Measurements from ENCODE around the gene RHOBTB1. TPM values are rescaled to one million over a fixed set of nuclear protein-coding genes. Genes with fewer than 3 reads are reported as not detected.

The RHOBTB1 gene
- total RNA-seq, 2 donors from 2014 or later = 0.77 TPM; not detected in 1

GRCh38 chr10:60877061-60877776, 66.8 kb downstream of the RHOBTB1 start:
- H3K36me3 Mint-ChIP-seq (ENCODE audit: insufficient read depth in 2 of 2) = no peaks in the 10 kb centered on the region
- no peak overlapping the region for H3K27ac Mint-ChIP-seq
- ATAC-seq (replicated peaks in 1 of 2) = no peak
- H3K4me3 Mint-ChIP-seq = no peak overlapping the region
- no peak for DNase-seq
- H3K4me1 Mint-ChIP-seq (ENCODE audit: low read depth) = no peaks in the 10 kb centered on the region
- no peaks in the 10 kb centered on the region for H3K9me3 Mint-ChIP-seq
- no peaks in the 10 kb centered on the region for H3K27me3 Mint-ChIP-seq (ENCODE audit: low read depth)

- Mint-ChIP-seq H3K27ac (no peak overlapping the region), H3K4me3 (no peak overlapping the region), H3K36me3 (ENCODE audit: insufficient read depth in 2 of 2) (no peaks in the 10 kb centered on the region), H3K27me3 (ENCODE audit: low read depth) (no peaks in the 10 kb centered on the region), H3K4me1 (ENCODE audit: low read depth) (no peaks in the 10 kb centered on the region), H3K9me3 (no peaks in the 10 kb centered on the region)
- ATAC-seq (replicated peaks in 1 of 2) = no peak
- DNase-seq = no peak
These were observed 70.2 kb downstream of the RHOBTB1 start for GRCh38 chr10:60873758-60874157.

- Mint-ChIP-seq H3K36me3 (ENCODE audit: insufficient read depth in 2 of 2) (no peaks in the 10 kb centered on the region), H3K9me3 (no peaks in the 10 kb centered on the region), H3K27me3 (ENCODE audit: low read depth) (no peaks in the 10 kb centered on the region), H3K4me1 (ENCODE audit: low read depth) (no peaks in the 10 kb centered on the region), H3K27ac (no peak overlapping the region), H3K4me3 (no peak overlapping the region)
- no peak for ATAC-seq (replicated peaks in 1 of 2)
- no peak for DNase-seq
These were observed 71.5 kb downstream of the RHOBTB1 start for GRCh38 chr10:60872451-60872850.

GRCh38 chr10:60871215-60871614, 72.8 kb downstream of the RHOBTB1 start:
- no peaks in the 10 kb centered on the region for H3K36me3 Mint-ChIP-seq (ENCODE audit: insufficient read depth in 2 of 2)
- ATAC-seq (replicated peaks in 1 of 2) (no peak), DNase-seq (no peak)
- H3K9me3 Mint-ChIP-seq = no peaks in the 10 kb centered on the region
- no peak overlapping the region for H3K4me3 Mint-ChIP-seq
- H3K27me3 Mint-ChIP-seq (ENCODE audit: low read depth) = no peaks in the 10 kb centered on the region
- no peak overlapping the region for H3K27ac Mint-ChIP-seq
- no peaks in the 10 kb centered on the region for H3K4me1 Mint-ChIP-seq (ENCODE audit: low read depth)

GRCh38 chr10:60870803-60871202, 73.2 kb downstream of the RHOBTB1 start:
- H3K4me3 Mint-ChIP-seq = no peak overlapping the region
- DNase-seq (no peak), ATAC-seq (replicated peaks in 1 of 2) (no peak)
- H3K9me3 Mint-ChIP-seq = no peaks in the 10 kb centered on the region
- no peaks in the 10 kb centered on the region for H3K27me3 Mint-ChIP-seq (ENCODE audit: low read depth)
- H3K36me3 Mint-ChIP-seq (ENCODE audit: insufficient read depth in 2 of 2) = no peaks in the 10 kb centered on the region
- no peak overlapping the region for H3K27ac Mint-ChIP-seq
- H3K4me1 Mint-ChIP-seq (ENCODE audit: low read depth) = no peaks in the 10 kb centered on the region

- H3K27ac Mint-ChIP-seq = no peak overlapping the region
- no peak overlapping the region for H3K4me3 Mint-ChIP-seq
- no peaks in the 10 kb centered on the region for H3K9me3 Mint-ChIP-seq
- DNase-seq = no peak
- no peak for ATAC-seq (replicated peaks in 1 of 2)
- H3K36me3 Mint-ChIP-seq (ENCODE audit: insufficient read depth in 2 of 2) = no peaks in the 10 kb centered on the region
- H3K4me1 Mint-ChIP-seq (ENCODE audit: low read depth) = no peaks in the 10 kb centered on the region
- no peaks in the 10 kb centered on the region for H3K27me3 Mint-ChIP-seq (ENCODE audit: low read depth)
These were observed 73.6 kb downstream of the RHOBTB1 start for GRCh38 chr10:60870416-60870728.

GRCh38 chr10:60869652-60870415, 74.2 kb downstream of the RHOBTB1 start:
- H3K36me3 Mint-ChIP-seq (ENCODE audit: insufficient read depth in 2 of 2) = no peaks in the 10 kb centered on the region
- ATAC-seq (replicated peaks in 1 of 2) (no peak), DNase-seq (no peak)
- no peak overlapping the region for H3K27ac Mint-ChIP-seq
- no peaks in the 10 kb centered on the region for H3K4me1 Mint-ChIP-seq (ENCODE audit: low read depth)
- H3K27me3 Mint-ChIP-seq (ENCODE audit: low read depth) = no peaks in the 10 kb centered on the region
- no peak overlapping the region for H3K4me3 Mint-ChIP-seq
- no peaks in the 10 kb centered on the region for H3K9me3 Mint-ChIP-seq

- Mint-ChIP-seq H3K27ac (no peak overlapping the region), H3K36me3 (ENCODE audit: insufficient read depth in 2 of 2) (no peaks in the 10 kb centered on the region), H3K4me1 (ENCODE audit: low read depth) (no peaks in the 10 kb centered on the region), H3K9me3 (no peaks in the 10 kb centered on the region), H3K4me3 (no peak overlapping the region), H3K27me3 (ENCODE audit: low read depth) (no peaks in the 10 kb centered on the region)
- DNase-seq (no peak), ATAC-seq (replicated peaks in 1 of 2) (no peak)
These were observed 75.0 kb downstream of the RHOBTB1 start for GRCh38 chr10:60868946-60869345.

- Mint-ChIP-seq H3K4me1 (ENCODE audit: low read depth) (no peaks in the 10 kb centered on the region), H3K9me3 (no peaks in the 10 kb centered on the region), H3K4me3 (no peak overlapping the region), H3K36me3 (ENCODE audit: insufficient read depth in 2 of 2) (no peaks in the 10 kb centered on the region), H3K27me3 (ENCODE audit: low read depth) (peaks cover 6% of the 10 kb centered on the region), H3K27ac (no peak overlapping the region)
- ATAC-seq (replicated peaks in 1 of 2) = no peak
- no peak for DNase-seq
These were observed 78.7 kb downstream of the RHOBTB1 start for GRCh38 chr10:60865198-60865783.

GRCh38 chr10:60863796-60864195, 80.2 kb downstream of the RHOBTB1 start:
- DNase-seq (no peak), ATAC-seq (replicated peaks in 1 of 2) (no peak)
- Mint-ChIP-seq H3K4me1 (ENCODE audit: low read depth) (no peaks in the 10 kb centered on the region), H3K27ac (no peak overlapping the region), H3K9me3 (no peaks in the 10 kb centered on the region), H3K27me3 (ENCODE audit: low read depth) (peaks cover 6% of the 10 kb centered on the region), H3K4me3 (no peak overlapping the region), H3K36me3 (ENCODE audit: insufficient read depth in 2 of 2) (no peaks in the 10 kb centered on the region)

- H3K9me3 Mint-ChIP-seq = no peaks in the 10 kb centered on the region
- H3K4me1 Mint-ChIP-seq (ENCODE audit: low read depth) = no peaks in the 10 kb centered on the region
- H3K36me3 Mint-ChIP-seq (ENCODE audit: insufficient read depth in 2 of 2) = no peaks in the 10 kb centered on the region
- peaks cover 6% of the 10 kb centered on the region for H3K27me3 Mint-ChIP-seq (ENCODE audit: low read depth)
- ATAC-seq (replicated peaks in 1 of 2) (no peak), DNase-seq (no peak)
- no peak overlapping the region for H3K4me3 Mint-ChIP-seq
- peak overlapping the region; percentile 77 for H3K27ac Mint-ChIP-seq
These were observed 81.5 kb downstream of the RHOBTB1 start for GRCh38 chr10:60862517-60862916.

GRCh38 chr10:60856405-60856804, 87.6 kb downstream of the RHOBTB1 start:
- Mint-ChIP-seq H3K4me3 (no peak overlapping the region), H3K27ac (no peak overlapping the region), H3K9me3 (no peaks in the 10 kb centered on the region), H3K4me1 (ENCODE audit: low read depth) (no peaks in the 10 kb centered on the region), H3K36me3 (ENCODE audit: insufficient read depth in 2 of 2) (no peaks in the 10 kb centered on the region), H3K27me3 (ENCODE audit: low read depth) (no peaks in the 10 kb centered on the region)
- DNase-seq (no peak), ATAC-seq (replicated peaks in 1 of 2) (no peak)

GRCh38 chr10:60853637-60854036, 90.3 kb downstream of the RHOBTB1 start:
- Mint-ChIP-seq H3K27ac (no peak overlapping the region), H3K36me3 (ENCODE audit: insufficient read depth in 2 of 2) (no peaks in the 10 kb centered on the region), H3K4me3 (no peak overlapping the region), H3K9me3 (no peaks in the 10 kb centered on the region), H3K4me1 (ENCODE audit: low read depth) (no peaks in the 10 kb centered on the region), H3K27me3 (ENCODE audit: low read depth) (no peaks in the 10 kb centered on the region)
- no peak for ATAC-seq (replicated peaks in 1 of 2)
- DNase-seq = no peak
